HG03575 (cell line): ENCODE results near the gene MYRF.

Experiments used
- ATAC-seq: cut with Tn5 transposase; IDR thresholded peaks from one replicate; pipeline ENCODE4 v1.9.1; 2021; ENCODE audit not compliant: unreplicated experiment, insufficient number of reproducible peaks, low FRiP score; ENCODE audit errors: extremely low read depth

The MYRF gene

GRCh38 chr11:61769946-61770683 is 17.7 kb downstream of the MYRF start:
- no peak for ATAC-seq

- no peak for ATAC-seq
Observed at GRCh38 chr11:61771195-61771894, 18.9 kb downstream of the MYRF start.

- no peak for ATAC-seq
Observed at GRCh38 chr11:61771985-61772455, 19.6 kb downstream of the MYRF start.

- ATAC-seq = no peak
Observed at GRCh38 chr11:61773356-61773755, 20.9 kb downstream of the MYRF start.

GRCh38 chr11:61773809-61774208 is 21.4 kb downstream of the MYRF start:
- no peak for ATAC-seq

- no peak for ATAC-seq
Observed at GRCh38 chr11:61774411-61774810, 22.0 kb downstream of the MYRF start.

- ATAC-seq = no peak
Observed at GRCh38 chr11:61775106-61775505, 22.7 kb downstream of the MYRF start.

GRCh38 chr11:61775606-61776554 is 23.4 kb downstream of the MYRF start:
- no peak for ATAC-seq

GRCh38 chr11:61776561-61777075 is 24.2 kb downstream of the MYRF start:
- ATAC-seq = no peak

GRCh38 chr11:61777234-61778090 is 25.0 kb downstream of the MYRF start:
- ATAC-seq = no peak

GRCh38 chr11:61778357-61778886 is 26.0 kb downstream of the MYRF start:
- ATAC-seq = no peak

- ATAC-seq = no peak
Observed at GRCh38 chr11:61778920-61779650, 26.6 kb downstream of the MYRF start.

- ATAC-seq = no peak
Observed at GRCh38 chr11:61779666-61780525, 27.5 kb downstream of the MYRF start.

GRCh38 chr11:61780581-61781162 is 28.2 kb downstream of the MYRF start:
- ATAC-seq = no peak

- ATAC-seq = no peak
Observed at GRCh38 chr11:61781585-61781984, 29.1 kb downstream of the MYRF start.

GRCh38 chr11:61782299-61782698 is 29.9 kb downstream of the MYRF start:
- no peak for ATAC-seq
